GM23248 (cell line): ENCODE results near the gene MEF2B. TPM values are rescaled to one million over a fixed set of nuclear protein-coding genes. Genes with fewer than 3 reads are reported as not detected.
"Not testable (repeated sequence)": the region's sequence is repeated elsewhere in the genome, so short reads cannot be mapped to it uniquely, and the experiment has no call there.

ENCODE experiments used
- DNase-seq: peaks from one replicate; pipeline ENCODE4 v3.0.0-alpha.2; 2015
- H2AFZ ChIP-seq: fragments of 200-600 bp; sonication (generic); 2 replicates; pipeline ENCODE4 v1.6.1; 2016; ENCODE audit warnings: antibody characterized with exemption
- H3F3A ChIP-seq: fragments of 200-600 bp; sonication (generic); 2 replicates; pipeline ENCODE4 v1.6.1; 2016; ENCODE audit warnings: mild to moderate bottlenecking, antibody characterized with exemption, mixed run types; ENCODE audit not compliant: insufficient read depth
- H3K27ac ChIP-seq: fragments of 200-600 bp; sonication (generic); 2 replicates; pipeline ENCODE4 v1.5.1; 2016; ENCODE audit warnings: mild to moderate bottlenecking
- H3K27me3 ChIP-seq: fragments of 200-600 bp; sonication (generic); replicated peaks from 2 replicates; pipeline ENCODE4 v1.6.1; 2016; ENCODE audit warnings: mild to moderate bottlenecking; ENCODE audit not compliant: insufficient read depth
- H3K36me3 ChIP-seq: fragments of 200-600 bp; sonication (generic); 2 replicates; pipeline ENCODE4 v1.6.1; 2016; ENCODE audit warnings: low read depth, mild to moderate bottlenecking
- H3K4me1 ChIP-seq: fragments of 200-600 bp; sonication (generic); 2 replicates; pipeline ENCODE4 v1.6.1; 2016; ENCODE audit warnings: mild to moderate bottlenecking; ENCODE audit not compliant: insufficient read depth
- H3K4me2 ChIP-seq: fragments of 200-600 bp; sonication (generic); one replicate; pipeline ENCODE4 v1.6.1; 2016; ENCODE audit warnings: mild to moderate bottlenecking; ENCODE audit not compliant: unreplicated experiment
- H3K4me3 ChIP-seq: fragments of 200-600 bp; sonication (generic); 2 replicates; pipeline ENCODE4 v1.5.1; 2016; ENCODE audit warnings: mild to moderate bottlenecking
- H3K79me2 ChIP-seq: fragments of 200-600 bp; sonication (generic); 2 replicates; pipeline ENCODE4 v1.6.1; 2016; ENCODE audit warnings: mild to moderate bottlenecking; ENCODE audit not compliant: insufficient read depth
- H3K9ac ChIP-seq: fragments of 200-600 bp; sonication (generic); 2 replicates; pipeline ENCODE4 v1.6.1; 2016; ENCODE audit warnings: mild to moderate bottlenecking
- H3K9me2 ChIP-seq: fragments of 200-600 bp; sonication (generic); 2 replicates; pipeline ENCODE4 v1.6.1; 2016; ENCODE audit warnings: mixed run types, mild to moderate bottlenecking, moderate library complexity; ENCODE audit not compliant: insufficient read depth
- H3K9me3 ChIP-seq: fragments of 200-600 bp; sonication (generic); one replicate; pipeline ENCODE4 v1.6.1; 2017; ENCODE audit warnings: low read depth
- H4K20me1 ChIP-seq: fragments of 200-600 bp; sonication (generic); 2 replicates; pipeline ENCODE4 v1.6.0; 2016; ENCODE audit not compliant: insufficient read depth
- EZH2 ChIP-seq: fragments of 200-600 bp; sonication (generic); IDR thresholded peaks from 2 replicates; pipeline ENCODE4 v1.6.1; 2018; ENCODE audit warnings: antibody characterized with exemption, mild to moderate bottlenecking; ENCODE audit not compliant: insufficient read depth, poor library complexity, severe bottlenecking
- EZH2phosphoT487 ChIP-seq: fragments of 200-600 bp; sonication (generic); IDR thresholded peaks from 2 replicates; pipeline ENCODE4 v1.6.1; 2018; ENCODE audit warnings: antibody characterized with exemption, moderate library complexity, mild to moderate bottlenecking, low read depth; ENCODE audit not compliant: insufficient read depth
- WGBS, 2 experiments: methylation state at CpG; one replicate each; pipeline ENCODE4 v1.1.6; 2015 to 2017; ENCODE audit warnings: low lambda C conversion rate in 2 of 2, low coverage in 1 of 2; ENCODE audit errors: missing lambda C conversion rate in 2 of 2; 5-methylcytosine and 5-hydroxymethylcytosine counted together
- in situ Hi-C: fragments of 300-500 bp; cut with MboI; formaldehyde crosslinking; loops from 2 replicates; pipeline ENCODE4 v1.15.0; 2020
- polyA plus RNA-seq: library from polyadenylated mRNA; unstranded; fragments of >200 nt; fragmentation: Nextera tagmentation; extraction: Ambion mirVana; gene quantifications from 2 replicates; pipeline ENCODE4 v1.2.1, GENCODE V29; 2016
- total RNA-seq: library from RNA; depleted of rRNA; stranded (reverse); fragments of >200 nt; shearing (Covaris generic); gene quantifications from 2 replicates; pipeline ENCODE4 v1.2.3, GENCODE V29; 2014

MEF2B gene
- total and polyA plus RNA-seq, 2 experiments from 2014 or later, result 0.20 to 0.22 TPM

GRCh38 chr19:19110410-19111135, 59.5 kb downstream of the MEF2B start:
- no peak for DNase-seq
- WGBS, 2 experiments, result 72 to 76% methylated on average over 41 to 66 of the region's 66 CpGs
- Histone ChIP-seq H3K9me2 (no peaks in the 10 kb centered on the region), H3K9ac (no peak overlapping the region), H3K36me3 (no peaks in the 10 kb centered on the region), H3K27me3 (no peaks in the 10 kb centered on the region), H3K79me2 (no peaks in the 10 kb centered on the region), H3K4me2 (no peak overlapping the region), H2AFZ (no peak overlapping the region), H3K9me3 (no peaks in the 10 kb centered on the region), H4K20me1 (no peaks in the 10 kb centered on the region), H3F3A (no peaks in the 10 kb centered on the region), H3K4me1 (no peaks in the 10 kb centered on the region; the same call in 1 of the 2 replicates), H3K27ac (no peak overlapping the region), H3K4me3 (no peak overlapping the region)
- TF ChIP-seq EZH2phosphoT487 (no peak), EZH2 (no peak)
- in situ Hi-C loops, result no loop called here

- Histone ChIP-seq H3K9me2 (no peaks in the 10 kb centered on the region), H2AFZ (no peak overlapping the region), H3K9ac (no peak overlapping the region), H3K4me2 (no peak overlapping the region), H3K9me3 (no peaks in the 10 kb centered on the region), H3K27me3 (no peaks in the 10 kb centered on the region), H3K4me1 (no peaks in the 10 kb centered on the region; the same call in 1 of the 2 replicates), H3K4me3 (no peak overlapping the region), H3F3A (no peaks in the 10 kb centered on the region), H3K36me3 (no peaks in the 10 kb centered on the region), H4K20me1 (no peaks in the 10 kb centered on the region), H3K79me2 (no peaks in the 10 kb centered on the region), H3K27ac (no peak overlapping the region)
- DNase-seq, result peak; percentile 21
- in situ Hi-C loops, result no loop called here
- TF ChIP-seq EZH2phosphoT487, result no peak
- TF ChIP-seq EZH2, result no peak
- WGBS, 2 experiments, result 79 to 80% methylated on average over 9 of the region's 9 CpGs
Observed at GRCh38 chr19:19109601-19110000, 60.5 kb downstream of the MEF2B start.

- Histone ChIP-seq H3K4me1 (no peaks in the 10 kb centered on the region; the same call in 1 of the 2 replicates), H3K27ac (no peak overlapping the region), H3K9me3 (no peaks in the 10 kb centered on the region), H3K79me2 (no peaks in the 10 kb centered on the region), H3K9ac (no peak overlapping the region), H2AFZ (no peak overlapping the region), H3K4me2 (no peak overlapping the region), H3K9me2 (no peaks in the 10 kb centered on the region), H3F3A (no peaks in the 10 kb centered on the region), H4K20me1 (no peaks in the 10 kb centered on the region), H3K27me3 (no peaks in the 10 kb centered on the region), H3K36me3 (no peaks in the 10 kb centered on the region), H3K4me3 (no peak overlapping the region)
- 85% methylated on average over 11 of the region's 11 CpGs for WGBS, 2 experiments
- TF ChIP-seq EZH2phosphoT487, result no peak
- in situ Hi-C loops, result no loop called here
- DNase-seq, result no peak
Observed at GRCh38 chr19:19107654-19108053, 62.4 kb downstream of the MEF2B start.

- H2AFZ ChIP-seq, H3K4me3 ChIP-seq, H3K4me2 ChIP-seq, in situ Hi-C loops, H3K4me1 ChIP-seq, H3K36me3 ChIP-seq, H3K27me3 ChIP-seq, H4K20me1 ChIP-seq, H3F3A ChIP-seq, H3K9ac ChIP-seq, H3K27ac ChIP-seq, H3K9me2 ChIP-seq, H3K9me3 ChIP-seq, H3K79me2 ChIP-seq, DNase-seq: not testable (repeated sequence)
- WGBS, 2 experiments, result 94 to 95% methylated on average over 7 of the region's 7 CpGs
Observed at GRCh38 chr19:19106938-19107337, 63.1 kb downstream of the MEF2B start.

GRCh38 chr19:19106056-19106551, 64.0 kb downstream of the MEF2B start:
- no peak overlapping the region for H3K4me2 ChIP-seq
- H3K36me3 ChIP-seq, result no peaks in the 10 kb centered on the region
- no peaks in the 10 kb centered on the region for H3K79me2 ChIP-seq
- no peak for DNase-seq
- H3K27ac ChIP-seq, result no peak overlapping the region
- no peak overlapping the region for H3K9ac ChIP-seq
- 76 to 79% methylated on average over 19 to 25 of the region's 25 CpGs for WGBS, 2 experiments
- no peaks in the 10 kb centered on the region; the same call in 1 of the 2 replicates for H3K4me1 ChIP-seq
- H3F3A ChIP-seq, result no peaks in the 10 kb centered on the region
- H3K4me3 ChIP-seq, result no peak overlapping the region
- in situ Hi-C loops, result no loop called here
- H2AFZ ChIP-seq, result no peak overlapping the region
- no peaks in the 10 kb centered on the region for H3K9me2 ChIP-seq
- H3K27me3 ChIP-seq, result no peaks in the 10 kb centered on the region
- H4K20me1 ChIP-seq, result no peaks in the 10 kb centered on the region
- H3K9me3 ChIP-seq, result no peaks in the 10 kb centered on the region
- no peak for TF ChIP-seq EZH2phosphoT487
- no peak for TF ChIP-seq EZH2
